CD1c-positive myeloid dendritic cell (primary cell): Measurements from ENCODE around the gene GFOD1.

ENCODE experiments used
- DNase-seq: peaks from one replicate; pipeline ENCODE4 v3.0.0-alpha.2; 2016; ENCODE audit errors: extremely low spot score

GFOD1 gene

GRCh38 chr6:13319891-13320564 lies 167.4 kb downstream of the GFOD1 start:
- DNase-seq = no peak

- no peak for DNase-seq
Observed at GRCh38 chr6:13318821-13319220, 168.6 kb downstream of the GFOD1 start.

- no peak for DNase-seq
Observed at GRCh38 chr6:13315896-13316295, 171.5 kb downstream of the GFOD1 start.

GRCh38 chr6:13314806-13315205 lies 172.6 kb downstream of the GFOD1 start:
- no peak for DNase-seq

GRCh38 chr6:13311155-13311554 lies 176.2 kb downstream of the GFOD1 start:
- DNase-seq = no peak

- no peak for DNase-seq
Observed at GRCh38 chr6:13308332-13308731, 179.1 kb downstream of the GFOD1 start.
